Measurements from ENCODE around the gene CABP4.
A peak's percentile ranks its signal among the peaks of the same experiment; 100 is the strongest.

CABP4 gene

GRCh38 chr11:67496113-67496512, 41.0 kb downstream of the CABP4 start:
- DNase-seq (ENCODE audit: low read depth): no peak

- DNase-seq (ENCODE audit: low read depth): no peak
Observed at GRCh38 chr11:67497656-67498291, 42.6 kb downstream of the CABP4 start.

- no peak for DNase-seq (ENCODE audit: low read depth)
Observed at GRCh38 chr11:67498544-67498972, 43.4 kb downstream of the CABP4 start.

- no peak for DNase-seq (ENCODE audit: low read depth)
Observed at GRCh38 chr11:67499808-67500483, 44.8 kb downstream of the CABP4 start.

GRCh38 chr11:67500484-67500821, 45.3 kb downstream of the CABP4 start:
- no peak for DNase-seq (ENCODE audit: low read depth)

GRCh38 chr11:67500831-67501715, 45.9 kb downstream of the CABP4 start:
- DNase-seq (ENCODE audit: low read depth): no peak

- DNase-seq (ENCODE audit: low read depth): no peak
Observed at GRCh38 chr11:67501854-67502253, 46.7 kb downstream of the CABP4 start.

GRCh38 chr11:67502328-67502979, 47.3 kb downstream of the CABP4 start:
- no peak for DNase-seq (ENCODE audit: low read depth)

- no peak for DNase-seq (ENCODE audit: low read depth)
Observed at GRCh38 chr11:67503119-67504004, 48.2 kb downstream of the CABP4 start.

- DNase-seq (ENCODE audit: low read depth): no peak
Observed at GRCh38 chr11:67504005-67504949, 49.1 kb downstream of the CABP4 start.

- DNase-seq (ENCODE audit: low read depth): no peak
Observed at GRCh38 chr11:67504950-67505581, 49.9 kb downstream of the CABP4 start, which contains the start of gene PITPNM1. Gene PITPNM1, minus strand, starts transcription at chr11:67505363. Its CDS starts 1,183 bp downstream, at chr11:67504180.

- peak; percentile 10 for DNase-seq (ENCODE audit: low read depth)
Observed at GRCh38 chr11:67505605-67506396, 50.6 kb downstream of the CABP4 start.

GRCh38 chr11:67506426-67507051, 51.4 kb downstream of the CABP4 start:
- no peak for DNase-seq (ENCODE audit: low read depth)

- peak; percentile 50 for DNase-seq (ENCODE audit: low read depth)
Observed at GRCh38 chr11:67507242-67507863, 52.2 kb downstream of the CABP4 start.

- DNase-seq (ENCODE audit: low read depth): peak; percentile 99
Observed at GRCh38 chr11:67507864-67508485, 52.8 kb downstream of the CABP4 start, which contains the start of gene CDK2AP2. Gene CDK2AP2, minus strand, starts transcription at chr11:67508162. Its CDS starts 80 bp downstream, at chr11:67508082.

GRCh38 chr11:67508486-67509121, 53.5 kb downstream of the CABP4 start:
- DNase-seq (ENCODE audit: low read depth): peak; percentile 80

- DNase-seq (ENCODE audit: low read depth): no peak
Observed at GRCh38 chr11:67510023-67510345, 54.8 kb downstream of the CABP4 start.

Data from non-pigmented ciliary epithelial cell (primary cell).